Fibroblast of lung (primary cell): ENCODE results near the gene INTU.

Experiments used
- CTCF ChIP-seq, 2 donors: IDR thresholded peaks in 1 of 2; conservative IDR thresholded peaks in 1 of 2; 1 replicate in 1 of 2; 2 replicates in 1 of 2; pipeline ENCODE4 v1.5.1; 2011 to 2012; ENCODE audit warnings: low read length in 2 of 2, control low read depth in 1 of 2, inconsistent platforms in 1 of 2, low read depth in 1 of 2, mild to moderate bottlenecking in 1 of 2
- EZH2 ChIP-seq: IDR thresholded peaks from 2 replicates; pipeline ENCODE4 v1.5.1; 2012; ENCODE audit warnings: low read length, control low read depth, mild to moderate bottlenecking; ENCODE audit errors: missing control alignments

GRCh38 chr4:127623797-127624083 lies 9.0 kb upstream of the INTU start:
- TF ChIP-seq CTCF (conservative IDR thresholded peaks at IDR 0.05 in 1 of 2, IDR thresholded peaks at IDR 0.05 in 1 of 2; ENCODE audit: low read depth in 1 of 2, low read length in 2 of 2) (no peak), EZH2 (no peak)
